HG03521 (cell line): Measurements from ENCODE around the gene ETF1.
A peak's percentile ranks its signal among the peaks of the same experiment; 100 is the strongest.

Experiments used
- ATAC-seq: cut with Tn5 transposase; IDR thresholded peaks from one replicate; pipeline ENCODE4 v1.9.1; 2021; ENCODE audit warnings: mild to moderate bottlenecking, moderate library complexity; ENCODE audit not compliant: unreplicated experiment

The ETF1 gene

GRCh38 chr5:138563340-138564118 lies 20.5 kb upstream of the ETF1 start:
- ATAC-seq = no peak

DNA sequence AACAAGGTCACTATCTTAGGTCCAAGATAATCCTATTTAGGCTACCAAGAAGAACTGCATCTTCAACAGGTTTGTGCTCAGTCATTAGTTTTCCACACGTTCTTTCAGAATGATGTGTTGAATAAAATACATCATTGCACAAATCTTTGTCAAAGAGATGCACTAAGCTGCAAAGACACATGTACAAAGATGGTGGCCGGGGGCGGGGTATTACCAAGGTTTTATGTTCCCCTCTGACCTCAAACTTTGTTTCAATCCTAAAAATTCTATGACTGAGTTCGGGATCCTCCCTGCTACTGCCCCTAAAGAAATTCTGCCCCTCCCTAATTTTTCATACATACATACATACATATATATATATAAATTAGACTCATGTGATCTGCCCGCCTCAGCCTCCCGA lies 17.9 kb upstream of the ETF1 start:
- ATAC-seq = no peak

DNA sequence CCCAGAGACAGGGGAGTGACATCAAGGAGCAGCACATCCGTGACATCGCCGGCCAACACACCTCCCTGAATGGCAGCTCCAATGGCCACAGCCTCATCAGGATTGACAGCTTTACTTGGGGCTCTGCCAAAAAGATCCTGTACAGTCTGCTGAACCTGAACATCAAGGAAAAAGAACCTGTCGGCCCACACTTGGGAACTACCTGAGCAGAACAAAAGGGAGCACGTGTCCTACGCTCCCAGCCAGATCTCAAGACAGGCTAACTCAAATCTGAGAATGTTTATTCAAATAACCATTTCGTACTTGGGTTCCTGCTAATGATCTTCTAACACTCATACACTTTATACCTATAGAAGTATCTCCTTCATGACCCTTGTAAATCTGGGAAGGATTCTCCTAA lies 16.9 kb upstream of the ETF1 start:
- ATAC-seq = no peak

GRCh38 chr5:138557677-138558076 lies 14.6 kb upstream of the ETF1 start:
- no peak for ATAC-seq

DNA sequence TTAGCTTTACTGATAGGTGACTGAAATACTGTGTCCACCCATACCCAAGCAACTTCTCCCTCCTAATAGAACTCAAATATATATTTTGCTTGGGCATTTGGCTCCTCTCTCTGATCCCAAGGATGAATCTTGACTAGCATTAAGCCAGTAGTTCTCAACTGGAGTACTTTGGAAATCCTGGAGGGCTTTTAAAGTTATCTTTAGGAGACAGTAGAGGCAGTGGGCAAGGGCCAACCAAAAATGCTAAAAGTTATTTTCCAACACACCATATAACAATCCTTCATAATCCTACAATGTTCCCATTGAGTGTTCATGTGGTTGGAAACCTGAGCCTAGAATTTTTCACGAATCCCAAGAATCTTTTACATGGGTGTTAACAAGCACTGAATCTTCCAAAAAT lies 11.1 kb upstream of the ETF1 start:
- no peak for ATAC-seq

DNA sequence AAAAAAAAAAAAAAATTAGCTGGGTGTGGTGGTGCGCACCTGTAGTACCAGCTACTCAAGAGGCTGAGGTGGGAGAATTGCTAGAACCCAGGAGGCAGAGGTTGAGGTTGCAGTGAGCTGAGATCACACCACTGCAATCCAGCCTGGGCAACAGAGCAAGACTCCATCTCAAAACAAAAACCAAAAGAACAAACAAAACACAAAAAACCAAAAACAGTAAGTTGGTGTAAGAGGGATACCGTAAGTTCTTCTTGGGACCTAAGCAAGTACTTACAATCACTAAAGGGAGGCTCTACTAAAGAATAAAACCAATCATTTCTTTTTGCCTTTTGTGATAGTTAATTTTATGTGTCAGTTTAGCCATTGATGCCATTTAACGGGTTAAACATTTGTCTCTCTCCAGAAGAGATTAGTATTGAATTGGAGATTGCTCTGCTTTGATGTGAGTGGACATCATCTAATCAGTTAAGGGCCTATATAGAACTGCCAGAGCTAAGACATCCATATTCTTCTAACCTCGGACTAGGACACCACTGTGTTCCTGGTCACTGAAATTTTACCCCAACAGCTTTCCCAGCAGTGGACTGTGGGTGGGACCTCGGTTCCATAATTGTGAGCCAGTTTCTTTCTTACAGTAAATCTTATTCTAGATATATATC lies 10.5 kb upstream of the ETF1 start:
- no peak for ATAC-seq

GRCh38 chr5:138552657-138553056 lies 9.6 kb upstream of the ETF1 start:
- ATAC-seq = no peak

- no peak for ATAC-seq
Measured at GRCh38 chr5:138549414-138549813, 6.4 kb upstream of the ETF1 start.

DNA sequence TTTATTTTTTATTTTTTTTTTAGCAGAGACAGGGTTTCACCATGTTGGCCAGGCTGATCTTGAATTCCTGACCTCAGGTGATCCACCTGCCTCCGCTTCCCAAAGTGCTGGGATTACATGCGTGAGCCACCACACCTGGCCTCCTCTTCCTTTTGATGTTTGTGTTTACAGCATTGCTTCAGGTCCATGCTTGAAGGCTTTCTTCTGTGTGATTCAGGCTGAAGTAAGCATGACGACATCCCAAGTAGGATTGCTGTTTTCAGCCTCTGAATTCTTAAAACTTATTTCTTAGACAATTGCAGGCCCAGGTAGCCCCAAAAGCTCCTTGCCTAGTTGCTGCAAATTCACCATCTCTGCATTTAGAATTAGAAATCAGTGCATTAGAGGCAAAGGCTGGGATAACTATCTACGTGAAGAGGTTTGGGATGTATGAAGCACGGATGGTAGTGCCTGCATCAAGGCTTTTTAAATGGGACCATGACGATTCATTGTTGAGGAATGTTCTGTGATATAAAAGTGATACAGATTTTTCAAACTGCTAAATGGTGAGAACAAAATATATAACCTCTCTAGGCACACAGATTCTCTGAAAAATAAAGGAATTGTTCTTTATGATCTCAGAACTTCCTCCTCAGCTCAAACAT lies 3.0 kb upstream of the ETF1 start:
- no peak for ATAC-seq

GRCh38 chr5:138544181-138545134 lies 1.4 kb upstream of the ETF1 start:
- ATAC-seq = no peak

DNA sequence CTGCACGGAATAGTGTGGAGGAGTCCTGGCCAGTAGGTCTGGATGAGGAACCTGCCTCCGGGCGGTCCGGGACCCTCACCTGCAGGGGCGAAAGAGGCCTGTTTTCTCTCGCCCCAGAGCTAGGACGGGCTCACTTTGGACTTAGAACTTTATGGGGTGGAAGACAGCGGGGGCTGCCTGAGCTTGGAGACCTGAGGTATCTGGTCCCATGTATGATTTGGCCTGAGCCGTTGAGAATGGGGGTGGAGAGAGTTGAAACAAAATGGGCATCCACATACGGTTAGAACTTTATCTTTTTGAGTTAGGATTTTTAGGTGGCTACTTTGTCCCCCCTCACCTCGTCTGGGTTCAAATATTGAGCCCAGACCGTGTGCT lies 681 bp upstream of the ETF1 start:
- ATAC-seq = peak; percentile 32

DNA sequence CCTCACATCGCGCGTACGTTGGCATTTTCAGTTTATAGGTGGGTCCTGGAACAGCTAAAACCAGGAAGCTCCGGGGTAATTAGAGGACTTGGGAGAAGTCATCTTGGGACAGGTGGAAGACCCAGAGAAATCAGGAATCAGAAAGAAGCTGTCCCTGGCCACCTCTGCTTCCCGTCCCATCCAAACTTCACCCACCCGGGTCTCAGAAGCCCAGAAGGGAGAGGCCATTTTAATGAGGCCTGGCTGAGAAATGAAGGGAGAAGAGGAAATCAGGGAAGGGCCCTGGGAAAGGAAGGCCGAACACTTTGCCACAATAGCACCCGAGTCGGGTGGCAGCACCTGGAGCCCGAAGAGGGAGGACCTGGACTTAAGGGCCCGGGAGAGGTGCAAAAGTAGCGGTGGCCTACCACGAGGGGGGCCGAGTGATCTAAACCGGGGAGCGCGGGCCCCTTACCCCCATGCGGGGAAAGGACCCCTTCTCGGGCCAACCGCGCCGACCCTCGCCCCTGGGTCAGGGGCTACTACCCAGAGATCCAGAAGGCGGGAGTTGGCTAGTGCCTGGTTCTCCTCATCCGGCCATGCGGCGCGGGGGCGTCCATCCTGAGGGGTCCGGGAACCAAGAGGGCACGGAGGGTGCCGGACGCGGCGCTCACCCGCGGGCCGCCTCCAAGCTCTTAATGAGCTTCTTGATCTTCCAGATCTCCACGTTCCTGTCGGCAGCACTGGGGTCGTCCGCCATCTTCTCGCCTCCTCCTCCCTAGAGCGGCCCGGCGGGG lies 668 bp downstream of the ETF1 start:
- no peak for ATAC-seq

DNA sequence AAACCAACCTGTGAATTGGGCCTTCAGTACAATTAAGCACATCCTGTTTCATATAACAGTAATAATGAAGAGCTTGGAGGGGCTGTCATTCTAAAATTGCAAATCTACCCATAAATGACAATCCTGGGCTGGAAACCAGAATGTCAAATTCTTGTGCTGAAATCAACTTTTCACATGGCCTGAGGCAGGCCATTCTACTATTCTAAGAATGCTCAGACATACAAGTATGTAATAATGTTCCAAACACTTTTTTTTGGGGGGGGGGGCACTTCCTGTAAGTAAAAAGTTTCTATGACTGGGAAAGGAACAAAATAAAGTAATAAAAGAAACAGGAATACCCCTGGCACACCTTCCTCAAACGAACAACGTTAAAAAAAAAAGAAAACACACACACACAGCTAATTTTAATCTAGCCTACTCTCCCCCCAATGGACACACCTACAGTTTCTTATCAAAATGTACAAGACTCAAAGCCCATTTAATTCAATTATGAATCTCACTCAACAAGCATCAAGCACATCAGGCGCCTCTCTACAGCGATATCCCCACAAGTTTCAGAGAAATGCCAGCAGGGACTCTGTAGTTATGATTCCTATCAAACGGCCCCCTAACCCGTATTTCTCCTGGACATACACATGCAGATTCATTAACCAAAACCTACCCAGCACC lies 1.4 kb downstream of the ETF1 start:
- ATAC-seq = no peak

GRCh38 chr5:138539791-138540190 lies 3.2 kb downstream of the ETF1 start:
- ATAC-seq = no peak

- ATAC-seq = no peak
Measured at GRCh38 chr5:138538943-138539627, 4.0 kb downstream of the ETF1 start.

- no peak for ATAC-seq
Measured at GRCh38 chr5:138536665-138537315, 6.2 kb downstream of the ETF1 start.

DNA sequence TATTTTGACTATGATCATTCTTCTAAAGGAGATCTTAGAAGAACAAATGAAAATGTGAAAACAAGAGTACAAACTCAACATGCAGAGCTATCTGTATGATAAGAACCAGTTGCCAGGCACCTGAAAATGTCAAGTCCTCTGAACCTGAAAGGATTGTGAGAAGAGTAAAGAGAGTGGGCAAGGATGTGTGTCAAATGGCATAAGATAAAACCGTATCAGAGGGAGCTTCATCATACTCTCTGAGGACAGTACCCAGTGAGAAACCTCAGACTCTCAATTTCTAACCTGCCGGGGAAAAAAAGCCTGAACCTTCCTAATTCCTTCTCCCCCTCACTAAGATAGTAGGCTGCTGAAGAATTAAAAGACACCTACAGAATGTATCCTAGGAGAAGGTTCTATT lies 6.8 kb downstream of the ETF1 start:
- no peak for ATAC-seq
